Osteocyte (in vitro differentiated cells): ENCODE data around the gene LOXHD1. TPM values are rescaled to one million over a fixed set of nuclear protein-coding genes. Genes with fewer than 3 reads are reported as not detected.

Experiments used
- DNase-seq: peaks from one replicate; pipeline ENCODE4 v3.0.0; 2021; ENCODE audit warnings: mixed read lengths; ENCODE audit not compliant: unreplicated experiment; ENCODE audit errors: extremely low spot score
- H3K27ac Mint-ChIP-seq: one replicate; pipeline ENCODE4 v1.8.0; 2021; ENCODE audit warnings: mild to moderate bottlenecking, mixed read lengths; ENCODE audit not compliant: unreplicated experiment
- H3K27me3 Mint-ChIP-seq: one replicate; pipeline ENCODE4 v1.8.0; 2021; ENCODE audit warnings: mixed read lengths; ENCODE audit not compliant: unreplicated experiment
- H3K36me3 Mint-ChIP-seq: one replicate; pipeline ENCODE4 v1.8.0; 2021; ENCODE audit warnings: mixed read lengths; ENCODE audit not compliant: unreplicated experiment
- H3K4me1 Mint-ChIP-seq: one replicate; pipeline ENCODE4 v1.8.0; 2021; ENCODE audit warnings: mixed read lengths; ENCODE audit not compliant: unreplicated experiment
- H3K4me3 Mint-ChIP-seq: one replicate; pipeline ENCODE4 v1.8.0; 2021; ENCODE audit warnings: mild to moderate bottlenecking, moderate library complexity, mixed read lengths; ENCODE audit not compliant: unreplicated experiment
- H3K9me3 Mint-ChIP-seq: one replicate; pipeline ENCODE4 v1.8.0; 2021; ENCODE audit warnings: mixed read lengths; ENCODE audit not compliant: unreplicated experiment
- CTCF ChIP-seq: fragments of 200-600 bp; sonication (generic); IDR thresholded peaks from 2 replicates; pipeline ENCODE4 v1.5.0; 2021; ENCODE audit warnings: antibody characterized with exemption, mild to moderate bottlenecking, moderate library complexity
- total RNA-seq: library from RNA; stranded (reverse); gene quantifications from 2 replicates; pipeline ENCODE4 v1.2.1, GENCODE V29; 2021

Gene LOXHD1
- total RNA-seq, 1 donor from 2014 or later = not detected

GRCh38 chr18:46452820-46453219 lies 204.2 kb downstream of the LOXHD1 start:
- Mint-ChIP-seq H3K27me3 (no peaks in the 10 kb centered on the region), H3K27ac (no peak overlapping the region), H3K4me3 (no peak overlapping the region), H3K36me3 (no peaks in the 10 kb centered on the region), H3K9me3 (no peaks in the 10 kb centered on the region), H3K4me1 (no peaks in the 10 kb centered on the region)
- no peak for DNase-seq
- TF ChIP-seq CTCF = no peak

GRCh38 chr18:46449499-46449898 lies 207.5 kb downstream of the LOXHD1 start:
- H3K36me3 Mint-ChIP-seq = no peaks in the 10 kb centered on the region
- H3K27ac Mint-ChIP-seq = no peak overlapping the region
- no peaks in the 10 kb centered on the region for H3K9me3 Mint-ChIP-seq
- H3K27me3 Mint-ChIP-seq = peaks cover 22% of the 10 kb centered on the region
- TF ChIP-seq CTCF = no peak
- no peak overlapping the region for H3K4me3 Mint-ChIP-seq
- no peak for DNase-seq
- H3K4me1 Mint-ChIP-seq = no peaks in the 10 kb centered on the region

- Mint-ChIP-seq H3K27ac (no peak overlapping the region), H3K4me1 (no peaks in the 10 kb centered on the region), H3K36me3 (no peaks in the 10 kb centered on the region), H3K27me3 (peaks cover 22% of the 10 kb centered on the region), H3K9me3 (no peaks in the 10 kb centered on the region), H3K4me3 (no peak overlapping the region)
- no peak for DNase-seq
- TF ChIP-seq CTCF = no peak
Observed at GRCh38 chr18:46449033-46449432, 208.0 kb downstream of the LOXHD1 start.

- no peak for DNase-seq
- H3K4me3 Mint-ChIP-seq = no peak overlapping the region
- TF ChIP-seq CTCF = no peak
- H3K4me1 Mint-ChIP-seq = no peaks in the 10 kb centered on the region
- H3K9me3 Mint-ChIP-seq = no peaks in the 10 kb centered on the region
- no peaks in the 10 kb centered on the region for H3K36me3 Mint-ChIP-seq
- peaks cover 22% of the 10 kb centered on the region for H3K27me3 Mint-ChIP-seq
- no peak overlapping the region for H3K27ac Mint-ChIP-seq
Observed at GRCh38 chr18:46448347-46448746, 208.7 kb downstream of the LOXHD1 start.

- TF ChIP-seq CTCF = no peak
- no peak overlapping the region for H3K4me3 Mint-ChIP-seq
- DNase-seq = no peak
- peaks cover 22% of the 10 kb centered on the region for H3K27me3 Mint-ChIP-seq
- H3K9me3 Mint-ChIP-seq = no peaks in the 10 kb centered on the region
- H3K36me3 Mint-ChIP-seq = no peaks in the 10 kb centered on the region
- H3K27ac Mint-ChIP-seq = no peak overlapping the region
- H3K4me1 Mint-ChIP-seq = no peaks in the 10 kb centered on the region
Observed at GRCh38 chr18:46447792-46448191, 209.2 kb downstream of the LOXHD1 start.
